Activated CD4-positive, alpha-beta T cell treated with anti-CD3 and anti-CD28 coated beads, Interleukin-2, amount 50 U/mL, for 16 hours (primary cell): ENCODE data around the gene PIR.

Source experiments
- DNase-seq: peaks from one replicate; pipeline ENCODE4 v3.0.0-alpha.2; 2020

PIR gene

DNA sequence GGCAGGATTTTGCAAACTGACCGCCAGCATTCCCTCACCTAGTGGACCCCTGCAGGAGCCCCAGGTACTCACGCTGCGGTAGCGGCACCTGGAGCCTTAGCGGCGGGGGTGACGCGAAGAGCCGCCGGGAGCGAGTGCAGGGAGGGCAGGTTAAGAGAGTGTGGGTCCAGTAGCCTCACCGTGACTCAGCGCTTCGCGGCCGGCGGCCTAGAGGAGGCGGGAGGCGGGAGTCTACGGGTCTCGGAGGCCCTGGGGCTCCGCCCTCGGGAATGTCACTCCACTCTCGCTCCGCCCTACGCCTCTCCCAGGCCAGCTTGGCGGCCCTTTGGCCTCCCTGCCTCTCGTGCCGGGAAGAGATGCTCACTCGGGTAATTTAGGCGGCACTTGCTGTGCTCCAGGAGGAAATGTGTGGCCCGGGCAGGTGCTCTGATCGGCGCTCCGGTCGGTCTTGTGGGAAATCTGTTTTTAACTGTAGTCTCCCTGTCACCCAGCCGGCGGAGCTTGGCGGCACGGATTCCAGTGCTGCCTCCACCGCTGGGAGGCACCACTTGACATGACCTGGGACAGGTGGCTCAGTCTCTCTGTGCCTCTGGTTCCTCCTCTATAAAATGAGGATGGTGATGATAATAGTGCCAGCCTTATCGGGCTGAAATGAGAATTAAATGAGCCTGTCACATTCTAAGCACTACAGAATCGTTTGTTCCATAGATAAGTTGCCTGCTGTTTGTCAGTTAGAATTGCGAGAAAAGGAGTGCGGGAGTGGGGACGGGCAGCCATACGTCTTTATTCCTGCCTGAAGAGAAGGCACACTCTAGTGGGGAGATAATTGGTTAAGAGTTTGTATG lies at the start of gene PIR:
TSS of gene PIR (minus strand) at position 216 of the 845 bp plus-strand sequence. CDS start 2,076 bp downstream, outside the sequence.
- DNase-seq: peak; percentile 81

DNA sequence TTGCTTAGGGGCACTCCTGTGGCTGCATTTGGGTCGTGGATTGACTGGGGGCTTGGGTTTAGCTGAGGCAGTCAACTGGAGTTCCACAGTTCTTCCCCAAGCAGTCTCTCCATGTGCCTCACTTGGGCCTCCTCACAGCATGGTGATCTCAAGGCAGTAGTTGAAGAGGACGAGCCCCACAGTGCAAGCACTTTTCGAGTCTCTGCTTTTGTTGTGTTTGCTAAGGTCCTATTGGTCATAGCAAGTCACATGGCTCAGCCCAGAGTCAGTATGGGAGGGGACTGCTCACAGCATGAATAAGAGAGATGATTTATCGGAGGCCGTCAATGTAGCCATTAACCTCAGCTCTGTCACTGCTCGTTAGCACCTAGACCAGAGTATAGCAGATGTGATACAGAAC lies 37.2 kb upstream of the PIR start:
- no peak for DNase-seq

DNA sequence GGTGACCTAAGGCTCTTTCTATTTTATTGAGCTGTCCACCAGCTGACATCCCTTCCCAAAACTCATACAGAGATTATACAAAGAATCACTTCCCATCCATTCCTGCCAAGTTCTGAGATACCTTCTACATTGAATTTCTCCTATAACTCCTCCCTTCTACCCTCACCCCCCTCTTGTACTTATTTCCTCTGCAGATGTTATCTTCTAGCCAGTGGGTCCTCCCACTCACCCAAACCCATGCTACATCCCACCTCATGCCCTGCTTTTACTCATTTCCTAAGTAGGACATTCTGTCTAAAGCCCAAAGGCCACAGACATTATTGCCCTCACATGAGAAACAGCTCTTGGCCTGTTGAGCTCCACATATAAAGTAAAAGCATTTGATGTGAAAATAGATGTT lies 36.0 kb upstream of the PIR start:
- no peak for DNase-seq

DNA sequence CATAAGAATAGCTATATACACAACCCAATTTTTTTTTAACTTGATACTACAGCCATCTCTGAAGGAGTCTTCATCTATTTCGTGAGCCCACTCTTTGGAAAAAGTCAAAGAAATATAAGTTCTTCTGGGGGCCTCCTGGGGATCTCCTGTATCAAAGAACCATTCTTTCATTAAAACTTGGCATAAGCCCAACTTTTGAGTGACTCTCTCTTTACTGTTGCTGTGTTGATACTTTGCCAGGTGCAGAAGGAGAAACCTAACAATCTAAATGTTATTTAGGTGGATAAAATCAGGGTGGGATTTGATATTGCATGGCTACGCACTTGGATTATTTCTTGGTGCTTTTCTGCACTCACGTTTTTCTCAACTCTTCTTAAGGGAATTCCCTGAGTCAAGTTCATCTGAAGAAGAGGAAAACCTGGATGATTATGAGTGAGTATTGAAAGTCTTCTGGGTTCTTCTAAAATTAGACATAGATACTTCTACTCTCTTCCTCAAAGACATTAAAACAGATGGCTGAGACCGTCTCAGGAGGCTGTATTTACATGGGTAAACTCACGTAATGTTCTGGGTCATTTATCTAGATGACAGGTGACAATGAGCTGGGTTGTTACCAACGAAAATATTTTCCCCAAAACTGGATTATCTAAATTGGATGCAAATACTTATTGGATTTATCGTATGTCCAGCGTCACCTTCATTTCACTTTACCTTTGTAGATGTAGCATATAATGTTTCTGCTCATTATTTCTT lies 32.7 kb upstream of the PIR start:
- DNase-seq: no peak

DNA sequence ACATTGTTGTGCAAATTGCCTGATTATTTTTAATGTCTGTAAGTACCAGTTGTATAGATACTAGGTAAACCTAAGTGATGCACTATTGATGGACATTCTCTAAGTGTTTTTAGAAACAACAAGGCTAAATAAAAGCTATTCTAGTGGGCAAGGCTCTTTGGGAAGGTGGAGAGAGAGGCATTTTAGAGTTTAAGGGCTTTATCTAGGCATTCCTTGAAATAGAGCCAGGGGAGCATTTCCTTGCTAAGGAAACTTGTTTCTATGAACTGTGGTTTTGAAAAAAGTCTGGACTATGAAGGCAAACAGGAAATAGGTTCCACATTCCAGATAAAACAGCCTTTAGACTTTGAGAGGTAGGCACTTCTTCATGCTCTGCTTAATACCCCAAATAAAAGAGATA lies 31.3 kb upstream of the PIR start:
- no peak for DNase-seq

DNA sequence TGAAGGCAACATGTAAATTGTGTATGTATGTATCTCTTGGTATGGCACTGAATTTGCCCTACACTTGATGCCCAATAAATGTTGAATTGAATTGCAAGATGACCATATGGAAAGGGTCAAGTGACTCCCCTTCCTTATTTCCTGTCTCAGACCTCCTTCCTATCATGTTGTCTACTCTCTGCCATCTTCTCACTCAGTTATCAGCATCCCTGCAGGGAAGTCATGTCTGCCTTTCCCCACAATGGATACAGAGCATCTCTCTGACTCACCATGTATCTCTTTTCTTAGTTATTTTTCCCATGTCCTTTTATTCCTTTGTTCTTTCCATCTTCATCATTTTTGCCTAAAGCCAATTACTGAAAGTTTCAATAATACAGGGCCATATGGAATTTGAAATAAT lies 30.0 kb upstream of the PIR start:
- DNase-seq: no peak

DNA sequence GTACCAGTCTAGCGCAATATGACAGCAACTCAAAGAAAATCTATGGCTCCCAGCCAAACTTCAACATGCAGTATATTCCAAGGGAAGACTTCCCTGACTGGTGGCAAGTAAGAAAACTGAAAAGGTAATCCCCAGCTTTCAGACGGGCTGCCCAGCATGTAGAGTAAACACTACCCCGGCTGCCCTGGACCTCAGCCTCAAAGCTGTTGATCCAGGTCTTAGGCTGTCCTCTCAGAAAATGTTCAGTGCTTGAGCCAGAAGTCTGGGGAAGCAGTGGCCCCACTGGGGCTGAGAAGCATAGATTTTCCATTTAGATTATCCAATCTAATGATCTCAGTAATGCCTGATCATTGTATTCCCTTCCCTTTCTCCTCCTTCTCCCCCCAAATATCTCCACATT lies 29.3 kb upstream of the PIR start:
- no peak for DNase-seq

DNA sequence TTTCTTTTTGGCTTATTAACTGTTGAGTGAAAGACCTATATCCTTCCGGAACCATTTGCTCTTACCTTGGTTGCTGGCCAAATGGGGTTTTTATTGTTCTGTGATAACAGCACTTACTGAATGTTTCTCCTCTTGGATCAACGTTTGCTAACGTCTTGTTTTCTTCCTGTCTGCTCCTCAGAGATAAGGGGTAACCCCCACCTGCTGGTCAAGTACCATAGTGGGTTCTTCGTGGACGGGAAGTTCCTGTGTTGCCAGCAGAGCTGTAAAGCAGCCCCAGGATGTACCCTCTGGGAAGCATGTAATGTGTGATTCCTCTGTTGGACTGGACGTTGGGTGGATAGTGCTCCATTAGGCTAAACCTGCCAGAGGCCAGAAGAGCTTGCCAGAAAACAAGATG lies 22.8 kb upstream of the PIR start:
- DNase-seq: no peak

DNA sequence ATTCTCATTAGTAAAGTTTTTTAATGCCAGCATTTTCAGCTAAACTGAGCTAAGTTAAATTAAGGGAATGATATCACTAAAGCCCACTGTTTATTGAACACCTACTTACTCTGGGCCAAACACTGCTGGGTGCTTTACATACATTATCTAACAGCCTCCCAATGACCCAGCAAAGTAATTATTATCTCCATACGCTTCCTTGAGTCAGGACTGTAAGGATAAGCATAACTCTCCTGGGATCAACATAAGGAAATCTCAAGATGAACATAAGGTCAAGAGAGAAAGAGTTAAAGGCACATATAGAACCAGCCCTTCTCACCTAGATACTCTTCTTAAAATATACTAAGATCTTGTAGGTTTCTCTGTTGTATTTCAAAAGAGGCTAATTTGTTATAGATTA lies 21.1 kb upstream of the PIR start:
- no peak for DNase-seq

DNA sequence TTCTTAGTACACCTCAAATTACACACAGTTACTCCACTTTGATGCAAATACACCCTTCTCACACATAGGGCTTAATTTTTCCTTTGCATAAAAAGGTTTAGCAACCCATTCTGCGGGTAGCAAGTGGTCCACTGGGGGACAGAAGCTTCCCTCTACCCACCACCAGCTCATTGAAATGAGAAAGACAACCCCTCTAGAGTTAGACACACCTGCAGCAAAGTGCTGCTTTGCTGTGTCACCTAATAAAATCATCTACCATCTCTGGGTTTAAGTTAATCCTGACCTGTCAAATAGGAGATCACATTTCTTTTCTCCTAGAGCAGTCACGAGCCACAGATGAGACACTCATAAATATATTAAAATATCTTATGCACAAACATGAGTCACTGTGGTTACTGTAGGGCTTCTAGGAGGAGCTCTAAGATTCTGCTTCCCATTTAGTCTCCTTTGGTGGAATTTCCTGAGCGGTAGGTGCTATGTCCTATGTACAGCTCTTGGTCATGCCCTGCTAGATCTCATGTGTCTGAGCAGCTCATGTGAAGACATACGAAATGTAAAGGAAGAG lies 19.4 kb upstream of the PIR start:
- no peak for DNase-seq

DNA sequence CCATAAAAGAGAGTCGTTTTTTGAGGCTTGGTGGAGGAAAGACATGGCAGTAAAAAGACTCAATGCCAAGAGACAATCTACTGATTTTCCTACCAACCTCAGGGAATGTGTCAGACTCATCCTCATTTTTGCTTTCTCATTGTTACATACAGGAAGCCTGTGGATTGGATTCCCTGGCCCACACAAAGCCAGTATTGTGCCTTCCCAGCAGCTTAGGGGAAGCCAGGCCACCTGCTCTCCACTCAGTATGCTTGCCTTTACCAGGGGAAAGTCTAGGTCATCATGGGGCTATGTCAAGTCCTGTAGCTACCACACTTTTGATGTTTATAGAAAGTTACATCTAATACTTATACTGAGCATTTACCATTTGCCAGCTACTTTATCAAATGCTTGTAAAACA lies 18.4 kb upstream of the PIR start:
- no peak for DNase-seq

DNA sequence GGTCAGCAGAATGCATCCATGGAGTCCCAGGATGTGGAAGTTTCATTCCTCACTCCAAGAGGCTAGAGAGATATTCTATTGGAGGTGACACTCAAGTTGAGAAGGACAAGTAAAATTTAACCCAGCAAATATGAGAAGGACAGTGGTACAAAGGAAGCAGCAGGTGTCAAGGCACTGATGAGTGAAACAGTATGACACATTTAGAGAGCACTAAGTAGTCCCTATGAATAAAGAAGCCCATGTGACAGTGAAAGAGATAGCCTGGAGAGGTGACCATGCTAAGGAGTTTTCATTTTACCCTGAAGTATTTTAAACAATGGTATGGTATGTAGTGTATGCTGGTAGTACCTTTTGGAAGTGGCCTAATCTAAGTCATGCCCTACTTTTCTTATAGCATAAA lies 16.7 kb upstream of the PIR start:
- DNase-seq: no peak

DNA sequence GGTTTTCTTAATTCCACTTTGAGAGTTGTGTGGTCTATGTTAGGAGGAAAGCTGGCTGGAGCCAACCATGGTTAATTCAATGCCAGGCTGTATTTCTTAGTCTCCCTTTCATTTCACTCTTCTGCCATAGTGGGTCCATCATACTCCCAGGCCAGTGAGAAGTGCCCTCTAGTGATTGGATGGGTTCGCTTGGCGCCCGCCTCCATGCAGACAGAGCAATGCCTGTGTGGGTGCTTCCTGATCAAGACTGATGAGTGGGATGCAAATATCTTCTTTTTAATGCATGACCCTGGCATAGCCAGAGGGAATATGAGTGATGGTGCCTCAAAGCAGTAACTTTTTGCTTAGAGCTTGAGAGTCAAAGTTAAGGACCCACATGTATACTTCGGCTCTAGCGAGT lies 13.9 kb upstream of the PIR start:
- no peak for DNase-seq

DNA sequence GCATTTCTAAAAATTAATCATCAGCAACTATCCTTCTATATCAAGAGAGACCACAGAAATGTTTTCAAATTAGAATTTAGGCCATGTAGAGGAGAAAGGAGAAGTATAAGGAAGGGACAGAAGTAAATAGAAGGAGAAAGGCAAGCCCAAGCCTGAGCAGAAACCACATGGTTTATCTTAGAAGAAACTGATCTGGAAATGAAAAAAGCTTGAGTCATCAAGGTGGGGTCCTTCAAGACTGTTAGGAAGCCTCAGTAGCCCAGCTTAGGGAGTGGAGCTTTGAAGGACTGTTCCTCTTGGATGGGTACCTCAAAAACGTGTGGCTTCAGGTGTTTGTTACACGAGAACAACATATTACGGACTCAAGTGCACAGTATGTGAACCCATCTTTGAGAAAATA lies 12.0 kb upstream of the PIR start:
- DNase-seq: no peak

DNA sequence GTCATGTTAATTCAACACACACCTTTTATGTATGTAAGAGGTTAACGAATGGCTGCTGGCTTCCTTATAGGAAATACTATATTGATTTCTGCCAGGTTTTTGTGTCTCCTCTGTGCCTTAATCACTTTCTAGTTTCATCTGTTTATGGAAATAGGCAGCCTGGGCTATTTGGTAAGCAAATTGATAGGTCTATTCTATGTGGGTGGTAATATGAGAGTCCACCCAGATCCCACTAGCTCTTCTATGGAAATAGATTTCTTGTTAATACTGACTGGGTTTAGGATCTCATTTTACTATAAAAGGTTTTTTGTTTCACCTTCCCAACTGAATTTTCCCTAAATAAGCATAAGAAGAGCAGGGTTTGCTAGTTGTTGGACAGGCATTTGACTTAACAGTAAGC lies 11.5 kb upstream of the PIR start:
- no peak for DNase-seq

DNA sequence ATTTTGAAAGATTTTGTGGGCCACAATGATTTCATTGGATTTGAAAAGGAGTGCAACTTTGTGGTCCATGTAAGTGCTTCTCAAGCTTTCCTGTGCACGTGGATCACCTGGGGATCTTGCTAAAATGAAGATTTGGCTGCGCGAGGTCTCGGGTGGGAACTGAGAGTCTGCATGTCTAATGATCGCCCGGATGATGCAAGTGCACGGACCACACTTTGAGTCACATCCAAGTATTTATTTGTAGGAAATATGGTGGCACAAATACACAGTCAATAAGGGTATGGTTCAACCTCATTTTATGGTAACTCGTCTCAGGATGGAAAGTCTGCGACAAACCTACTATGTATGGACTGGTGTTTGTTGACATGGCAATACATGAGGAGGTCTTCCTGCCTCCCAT lies 8.4 kb upstream of the PIR start:
- no peak for DNase-seq

DNA sequence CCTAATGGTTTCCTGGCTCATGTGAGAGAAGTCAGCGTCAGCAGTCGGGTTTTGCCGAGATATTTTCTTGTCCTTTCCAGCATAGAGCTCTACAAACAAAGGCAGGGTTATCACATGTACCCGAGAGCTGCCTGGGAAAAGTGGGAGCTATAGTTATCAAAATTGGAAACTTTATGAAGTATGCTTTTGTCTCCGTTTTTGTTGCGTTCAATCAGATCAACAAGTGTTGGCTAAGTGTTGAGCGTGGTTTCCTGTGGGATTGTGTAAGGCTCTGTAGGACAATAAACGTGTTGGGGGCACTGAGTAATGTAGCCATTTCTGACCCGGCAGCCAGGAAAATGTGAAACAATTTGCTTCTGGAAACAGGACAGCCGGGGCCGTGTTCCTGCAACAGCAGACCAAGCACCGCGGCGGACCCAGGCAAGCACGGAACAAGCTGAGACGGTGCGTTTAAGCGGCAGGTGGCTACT lies 7.4 kb upstream of the PIR start, which contains the start of gene BMX:
TSS of gene BMX (plus strand) at position 311 of the 470 bp plus-strand sequence. CDS start 7,547 bp downstream, outside the sequence.
- no peak for DNase-seq

DNA sequence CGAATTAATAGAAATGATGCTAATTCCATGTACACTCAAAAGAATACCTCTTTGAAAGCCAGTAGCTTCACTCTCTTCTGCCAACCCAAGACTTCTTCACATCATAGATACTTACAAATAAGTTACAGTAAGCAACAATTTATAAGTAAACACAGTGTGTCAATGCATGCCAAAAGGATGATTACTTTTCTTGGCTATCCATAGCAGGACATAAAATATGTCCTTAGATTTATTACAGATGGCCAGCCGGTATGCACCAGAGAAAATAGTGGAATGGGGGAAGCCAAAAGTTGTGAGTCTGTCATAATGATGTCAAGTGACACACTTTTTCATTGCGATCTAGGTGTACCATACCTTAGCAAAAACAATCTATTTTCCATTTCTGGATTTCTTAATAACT lies 6.8 kb upstream of the PIR start:
- DNase-seq: no peak

DNA sequence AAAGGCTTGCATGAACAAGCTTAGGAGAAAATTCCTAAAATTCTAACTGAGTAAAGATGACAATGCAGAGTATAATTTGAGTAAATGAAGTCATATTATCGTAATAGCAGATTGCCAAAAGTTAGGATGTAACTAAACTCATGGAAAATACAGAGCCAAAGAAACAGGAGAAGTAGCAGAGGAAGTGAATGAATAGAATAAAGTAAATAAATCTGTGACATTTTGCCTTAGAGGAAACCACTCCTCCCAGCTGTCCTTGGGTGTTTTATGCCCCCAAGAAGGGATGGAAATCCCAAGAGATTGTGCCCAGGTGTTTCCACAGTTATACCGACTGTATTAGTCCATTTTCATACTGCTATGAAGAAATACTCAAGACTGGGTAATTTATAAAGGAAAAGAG lies 5.6 kb upstream of the PIR start:
- no peak for DNase-seq

DNA sequence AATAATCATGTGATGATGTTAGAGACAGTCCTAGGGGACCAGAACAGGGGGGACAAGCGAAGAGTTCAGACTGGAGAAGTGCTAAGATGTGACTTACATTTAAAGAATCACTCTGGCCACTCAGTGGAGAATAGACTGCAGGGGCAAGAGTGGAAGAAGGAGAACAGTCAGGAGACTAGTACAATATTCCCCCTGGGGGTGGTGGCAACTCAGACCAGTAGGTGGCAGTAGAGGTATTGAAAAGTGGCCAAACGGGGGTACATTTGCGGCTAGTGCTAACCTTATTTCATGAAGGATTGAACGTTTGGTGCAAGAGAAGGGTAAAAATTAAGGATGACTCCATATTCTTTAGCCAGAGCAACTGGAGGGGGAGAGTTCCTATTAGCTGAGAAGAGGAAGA lies 4.7 kb upstream of the PIR start:
- DNase-seq: peak; percentile 68

DNA sequence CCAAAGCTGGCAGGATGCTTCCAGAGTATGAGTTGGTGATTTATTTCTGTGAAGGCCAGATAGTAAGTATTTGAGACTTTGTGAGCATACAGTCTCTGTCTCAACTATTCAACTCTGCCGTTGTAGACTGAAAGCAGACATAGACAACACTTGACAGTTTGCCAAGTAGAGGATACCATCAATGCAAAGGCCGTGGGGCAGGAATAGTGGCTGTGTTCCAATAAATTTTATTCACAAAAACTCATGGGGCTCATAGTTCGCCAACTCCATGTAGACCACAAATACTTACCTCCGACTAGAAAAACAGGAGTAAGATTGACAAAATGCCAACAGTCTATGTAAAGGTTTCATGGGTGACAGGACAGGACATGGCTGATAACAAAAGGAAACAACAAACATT lies 3.7 kb upstream of the PIR start:
- no peak for DNase-seq

DNA sequence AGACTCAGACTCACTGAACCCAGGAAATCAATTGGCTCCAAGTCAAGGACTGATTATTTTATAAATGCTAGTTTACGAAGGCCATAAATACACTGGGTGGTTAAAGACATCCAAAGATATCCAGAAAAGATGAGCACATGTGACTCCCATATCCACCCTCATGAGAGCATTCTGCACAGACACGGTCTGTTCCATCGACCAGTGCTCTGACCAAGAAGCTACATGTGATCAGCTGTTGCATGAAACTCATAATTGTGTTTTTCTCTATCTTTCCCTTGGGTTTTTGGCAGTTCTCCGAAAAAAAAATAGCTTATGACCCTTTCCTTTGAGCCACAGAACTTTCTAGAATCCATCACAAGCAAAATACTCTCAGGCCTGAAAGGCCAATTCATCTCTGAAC lies 2.7 kb upstream of the PIR start:
- DNase-seq: no peak

DNA sequence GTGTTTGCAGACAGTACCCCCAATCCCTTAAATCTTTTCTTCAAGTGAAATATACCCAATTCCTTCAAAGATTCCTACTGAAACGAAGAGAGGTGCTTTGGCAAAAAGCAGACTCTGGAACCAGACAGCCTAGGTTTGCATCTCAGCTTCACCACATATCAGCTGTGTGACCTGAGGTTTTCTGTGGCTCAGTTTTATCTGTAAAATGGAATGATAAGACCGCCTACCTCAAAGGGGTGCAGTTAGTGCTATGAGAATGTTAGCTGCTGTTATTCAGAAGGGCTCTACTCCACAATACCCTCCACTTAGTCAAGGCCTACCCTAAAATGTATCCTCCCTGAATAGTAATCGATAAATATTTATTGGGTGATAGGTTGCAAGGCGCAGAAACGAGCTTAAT lies 664 bp downstream of the PIR start:
- DNase-seq: no peak

DNA sequence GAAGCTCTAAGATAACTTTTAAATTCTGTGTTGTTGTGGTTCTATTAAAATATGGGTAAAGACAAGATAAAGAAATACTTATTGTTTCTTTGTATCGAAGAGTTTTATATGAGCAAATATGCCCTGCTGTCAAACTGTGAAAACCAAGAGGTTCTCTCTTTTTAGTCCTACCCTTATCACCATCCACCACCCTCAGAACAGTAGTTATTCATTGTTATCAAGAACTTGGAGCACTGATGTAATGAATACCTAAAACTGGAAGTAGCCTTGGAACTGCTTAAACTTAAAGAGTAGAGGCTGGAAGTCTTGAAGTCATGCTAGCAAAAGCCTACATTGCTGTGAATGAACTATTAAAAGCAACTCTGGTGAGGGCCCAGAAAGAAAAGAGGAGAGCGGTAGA lies 9.2 kb downstream of the PIR start:
- DNase-seq: no peak
